GM19328 (cell line): Measurements from ENCODE around the gene LTB.
"Not testable (repeated sequence)": the region's sequence is repeated elsewhere in the genome, so short reads cannot be mapped to it uniquely, and the experiment has no call there.

ENCODE experiments used
- ATAC-seq: cut with Tn5 transposase; IDR thresholded peaks from one replicate; pipeline ENCODE4 v1.9.1; 2021; ENCODE audit warnings: mild to moderate bottlenecking, moderate library complexity; ENCODE audit not compliant: unreplicated experiment

LTB gene

DNA sequence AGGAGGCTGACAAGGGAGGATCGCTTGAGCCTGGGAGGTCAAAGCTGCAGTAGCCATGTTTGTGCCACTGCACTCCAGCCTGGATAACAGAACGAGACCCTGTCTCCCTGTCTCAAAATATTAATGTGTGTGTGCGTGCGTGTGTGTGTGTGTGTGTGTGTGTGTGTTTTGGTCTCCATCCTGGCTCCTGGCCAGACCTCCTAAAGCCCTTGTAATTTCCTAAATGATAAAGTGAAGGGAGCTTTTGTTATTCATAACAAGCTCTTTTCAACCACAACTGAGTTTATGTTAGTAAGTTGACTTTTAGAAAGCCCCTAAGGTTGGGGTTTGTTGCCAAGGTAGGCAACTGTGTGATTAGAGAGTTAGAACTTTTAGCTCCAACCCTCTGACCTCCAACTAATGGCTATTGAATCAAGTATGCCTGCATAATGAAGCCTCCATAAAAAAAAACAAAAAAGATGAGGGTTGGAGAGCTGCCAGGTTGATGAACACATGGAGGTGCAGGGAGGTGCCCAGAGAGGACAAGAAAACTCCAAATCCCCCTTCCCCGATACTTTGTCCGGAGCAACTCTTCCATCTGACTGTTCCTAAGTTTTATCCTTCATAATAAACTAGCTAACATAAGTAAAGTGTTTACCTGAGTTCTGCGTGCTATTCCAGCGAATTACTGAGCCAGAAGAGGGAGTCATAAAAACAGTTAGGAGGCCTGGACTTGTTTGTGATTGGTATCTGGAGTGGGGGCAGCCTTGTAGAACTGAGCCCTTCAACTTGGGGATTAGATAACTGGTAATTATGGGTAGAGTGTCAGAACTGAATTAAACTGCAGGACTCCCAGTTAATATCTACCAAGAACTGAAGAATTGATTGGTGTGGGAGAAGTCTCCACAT, 27.5 kb upstream of the LTB start:
- no peak for ATAC-seq

DNA sequence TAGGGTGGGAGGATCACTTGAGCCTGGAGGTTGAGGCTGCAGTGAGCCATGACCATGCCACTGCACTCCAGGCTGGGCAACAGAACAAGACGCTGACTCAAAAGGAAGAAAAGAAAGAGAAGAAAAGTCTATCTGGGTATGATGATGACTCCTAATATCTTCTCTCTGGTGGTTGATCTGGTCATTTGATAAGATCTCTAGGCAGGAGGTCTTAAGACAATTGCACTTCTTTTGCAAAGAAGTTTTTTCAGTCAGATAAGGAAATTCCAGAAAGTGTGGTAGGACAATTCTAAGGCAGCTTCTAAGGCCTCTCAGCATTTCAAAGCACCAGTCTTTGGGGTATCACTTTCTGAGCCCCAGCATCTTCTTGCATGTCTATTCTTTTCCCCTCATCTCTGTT, 25.1 kb upstream of the LTB start:
- ATAC-seq: no peak

DNA sequence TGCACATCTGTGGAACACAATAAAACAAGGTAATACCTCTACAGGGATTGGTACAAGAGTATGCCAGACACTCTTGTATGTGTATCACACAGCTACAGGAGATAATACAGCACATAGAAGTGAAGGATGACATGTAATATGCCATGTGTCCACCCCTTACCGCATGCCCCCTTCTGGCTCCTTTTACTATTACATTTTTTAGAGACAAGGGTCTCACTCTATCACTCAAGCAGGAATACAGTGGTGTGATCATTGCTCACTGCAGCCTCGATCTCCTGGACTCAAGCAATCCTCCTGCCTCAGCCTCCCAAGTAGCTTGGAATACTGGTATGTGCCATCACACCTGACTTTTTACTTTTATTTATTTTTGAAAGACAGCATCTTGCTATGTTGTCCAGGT, 14.8 kb upstream of the LTB start:
- ATAC-seq: no peak

DNA sequence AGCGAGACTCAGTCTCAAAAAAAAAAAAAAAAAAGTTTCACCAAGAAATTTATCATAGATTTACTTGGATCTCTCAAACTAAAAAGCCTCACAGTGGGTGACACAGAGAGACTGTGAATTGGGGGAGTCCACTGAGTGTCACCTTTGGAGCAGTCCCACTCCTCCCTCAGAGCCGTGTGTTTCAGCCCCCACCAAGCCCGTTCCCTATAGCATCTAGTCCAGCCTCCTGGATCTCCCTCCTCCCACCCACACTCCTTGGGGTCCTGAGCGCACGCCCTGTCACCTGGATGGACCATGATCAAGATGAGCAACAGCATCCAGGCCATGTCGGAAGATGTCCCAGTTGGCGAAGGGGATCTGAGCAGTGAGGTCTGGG, 10.2 kb upstream of the LTB start:
- no peak for ATAC-seq

DNA sequence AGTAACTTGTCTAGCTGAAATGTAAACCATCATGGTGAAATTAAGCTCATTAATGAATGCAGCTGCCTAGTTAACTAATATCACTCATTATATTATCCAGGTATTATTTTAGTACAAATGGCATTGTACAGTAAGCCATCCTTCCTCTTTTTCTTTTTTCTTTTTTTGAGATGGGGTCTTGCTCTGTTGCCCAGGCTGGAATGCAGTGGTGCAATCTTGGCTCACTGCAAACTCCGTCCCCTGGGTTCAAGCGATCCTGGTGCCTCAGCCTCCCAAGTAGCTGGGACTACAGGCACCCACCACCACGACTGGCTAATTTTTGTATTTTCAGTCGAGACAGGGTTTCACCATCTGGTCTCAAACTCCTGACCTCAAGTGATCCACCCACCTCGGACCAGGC, 8.5 kb upstream of the LTB start:
- not testable (repeated sequence) for ATAC-seq

DNA sequence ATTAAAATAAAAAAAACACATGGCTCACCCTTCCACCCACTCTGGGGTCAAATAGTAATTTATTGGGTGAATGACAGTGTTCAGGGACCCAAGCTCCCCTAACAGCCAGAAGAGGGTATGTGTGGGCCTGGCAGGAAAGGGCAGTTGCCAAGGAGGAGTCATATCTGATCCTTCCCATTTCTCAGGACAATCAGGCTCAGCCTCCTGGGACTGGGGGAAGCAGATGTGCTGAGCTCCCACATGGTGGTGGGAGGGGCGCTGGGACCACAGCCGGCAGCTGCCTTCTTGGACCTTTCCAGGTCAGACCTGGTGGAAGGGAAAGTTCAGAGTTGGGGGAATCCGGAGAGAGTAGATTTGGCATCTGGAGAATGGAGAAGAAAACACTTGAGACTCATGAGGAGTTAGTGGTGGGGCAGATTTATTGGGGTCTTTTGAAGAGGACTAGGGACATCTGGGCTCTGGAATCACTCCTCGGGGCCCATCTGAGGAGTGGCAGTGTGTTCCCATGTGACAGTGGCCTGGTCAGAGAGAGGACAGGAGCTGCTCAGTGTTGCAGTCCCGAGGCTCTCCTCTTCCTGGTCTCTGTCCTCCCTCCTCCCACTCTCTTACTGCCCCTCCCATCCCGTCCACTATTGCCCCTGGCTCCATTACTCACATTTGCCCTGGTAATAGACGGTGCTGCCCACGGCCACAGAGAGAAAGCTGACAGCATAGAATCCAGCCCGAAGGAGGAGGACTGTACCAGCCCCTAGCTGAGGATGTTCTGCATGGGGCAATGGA, 6.8 kb upstream of the LTB start:
- ATAC-seq: no peak

DNA sequence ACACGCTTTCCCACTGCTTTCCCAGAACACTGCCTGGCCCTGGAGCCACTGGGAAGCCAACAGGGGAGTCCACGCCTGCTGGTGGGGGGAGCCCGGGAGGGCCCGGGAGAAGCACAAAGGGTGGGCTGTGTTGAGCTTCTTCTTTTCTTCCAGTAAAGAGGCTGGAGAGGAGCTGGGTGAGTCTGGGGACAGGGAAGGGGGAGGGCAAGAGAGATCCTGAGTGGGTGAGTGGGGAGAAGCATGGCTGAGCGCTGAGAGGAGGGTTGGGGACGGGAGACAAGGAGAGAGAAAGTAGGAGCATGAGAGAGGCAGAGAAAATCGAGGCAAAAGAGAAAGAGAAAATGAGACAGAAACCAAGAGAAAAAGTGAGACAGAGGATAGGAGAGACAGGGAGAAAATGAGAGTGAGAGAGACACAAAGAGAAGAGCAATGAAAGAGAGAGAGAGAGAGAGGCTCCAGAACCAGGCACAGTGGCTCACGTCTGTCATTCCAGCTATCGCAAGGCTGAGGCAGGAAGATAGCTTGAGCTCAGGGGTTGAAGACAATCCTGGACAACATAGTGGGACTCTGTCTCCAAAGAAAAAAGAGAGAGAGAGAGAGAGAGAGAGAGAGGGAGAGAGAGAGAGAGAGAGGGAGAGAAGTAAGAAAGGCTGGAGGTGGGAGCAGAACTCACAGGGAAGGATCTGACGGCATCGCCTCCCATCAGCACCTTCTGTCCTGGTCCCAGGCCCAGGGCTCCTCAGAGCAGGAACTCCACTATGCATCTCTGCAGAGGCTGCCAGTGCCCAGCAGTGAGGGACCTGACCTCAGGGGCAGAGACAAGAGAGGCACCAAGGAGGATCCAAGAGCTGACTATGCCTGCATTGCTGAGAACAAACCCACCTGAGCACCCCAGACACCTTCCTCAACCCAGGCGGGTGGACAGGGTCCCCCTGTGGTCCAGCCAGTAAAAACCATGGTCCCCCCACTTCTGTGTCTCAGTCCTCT, 5.9 kb upstream of the LTB start:
- ATAC-seq: no peak

DNA sequence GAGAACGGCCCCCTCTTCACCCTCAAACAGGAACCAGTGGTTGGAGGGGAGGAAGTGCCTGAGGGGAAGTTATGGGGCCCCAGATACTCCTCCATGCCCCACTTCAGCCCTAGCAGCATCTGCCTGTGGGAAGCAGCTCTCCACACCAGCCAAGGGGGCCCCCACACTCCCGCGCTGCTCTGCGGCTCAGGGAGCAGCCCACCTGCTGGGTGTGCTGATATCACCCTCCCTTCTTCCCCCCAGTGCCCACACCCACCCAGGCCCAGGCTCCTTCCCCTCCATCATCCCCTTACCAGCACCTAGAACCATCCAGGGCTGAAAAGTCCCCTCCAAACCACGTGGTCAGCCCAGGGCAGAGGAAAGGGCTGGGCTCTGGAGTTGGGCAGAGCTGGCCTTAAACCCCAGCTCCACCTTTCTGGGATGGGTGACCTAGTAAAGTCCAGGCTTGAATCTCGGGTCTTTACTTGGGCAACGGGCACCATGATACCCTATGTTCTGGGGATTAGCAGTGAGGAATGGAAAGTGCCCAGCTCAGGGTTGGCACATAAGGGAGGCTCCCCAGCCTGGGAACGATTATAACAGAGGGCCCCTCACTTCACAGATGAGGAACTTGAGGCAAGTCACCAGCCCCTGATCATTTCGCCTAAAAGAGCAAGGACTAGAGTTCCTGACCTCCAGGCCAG, 4.5 kb upstream of the LTB start:
- ATAC-seq: no peak

DNA sequence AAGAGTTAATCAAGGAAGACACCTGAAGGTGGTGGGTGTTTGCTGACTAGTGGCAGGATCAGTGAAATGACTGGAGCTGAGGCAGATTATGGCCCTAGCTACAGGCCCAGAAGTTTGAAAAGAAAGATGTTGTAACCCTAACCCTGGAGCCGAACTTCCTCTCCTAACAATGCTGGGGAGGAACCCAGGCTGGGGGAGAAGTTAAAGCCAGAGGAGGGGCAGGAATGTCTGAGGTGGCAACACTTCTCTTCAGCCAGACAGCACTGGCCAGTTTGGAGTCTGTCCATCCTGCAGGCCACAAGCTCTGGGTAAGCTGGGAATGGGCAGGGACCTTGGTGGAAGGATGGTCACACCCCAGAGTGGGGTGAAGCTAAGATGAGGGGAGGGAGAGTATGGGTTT, 3.8 kb upstream of the LTB start, which contains the start of gene LST1:
LST1 (plus strand) TSS at position 270 of the 400 bp plus-strand sequence. CDS start 1,023 bp downstream, outside the sequence.
- ATAC-seq: no peak

DNA sequence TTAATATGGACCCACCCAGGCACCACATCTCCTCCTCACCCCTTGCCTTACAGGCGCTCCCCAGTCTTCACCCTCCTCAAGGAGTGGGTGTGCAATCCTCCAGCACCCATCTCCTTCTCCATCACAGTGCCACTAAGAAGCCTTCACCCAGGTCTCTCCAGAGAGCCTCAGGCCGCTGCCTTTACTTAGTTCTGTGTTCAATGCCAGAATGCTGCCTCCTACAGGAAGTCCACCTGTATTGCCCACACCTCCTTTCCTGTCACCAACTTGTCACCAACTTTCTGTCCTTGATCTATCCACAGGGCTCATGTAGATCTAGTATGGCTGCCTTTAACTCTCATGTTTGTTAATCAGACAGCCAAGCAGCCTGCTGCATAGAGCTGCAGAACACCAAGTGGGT, 3.3 kb upstream of the LTB start:
- ATAC-seq: no peak

DNA sequence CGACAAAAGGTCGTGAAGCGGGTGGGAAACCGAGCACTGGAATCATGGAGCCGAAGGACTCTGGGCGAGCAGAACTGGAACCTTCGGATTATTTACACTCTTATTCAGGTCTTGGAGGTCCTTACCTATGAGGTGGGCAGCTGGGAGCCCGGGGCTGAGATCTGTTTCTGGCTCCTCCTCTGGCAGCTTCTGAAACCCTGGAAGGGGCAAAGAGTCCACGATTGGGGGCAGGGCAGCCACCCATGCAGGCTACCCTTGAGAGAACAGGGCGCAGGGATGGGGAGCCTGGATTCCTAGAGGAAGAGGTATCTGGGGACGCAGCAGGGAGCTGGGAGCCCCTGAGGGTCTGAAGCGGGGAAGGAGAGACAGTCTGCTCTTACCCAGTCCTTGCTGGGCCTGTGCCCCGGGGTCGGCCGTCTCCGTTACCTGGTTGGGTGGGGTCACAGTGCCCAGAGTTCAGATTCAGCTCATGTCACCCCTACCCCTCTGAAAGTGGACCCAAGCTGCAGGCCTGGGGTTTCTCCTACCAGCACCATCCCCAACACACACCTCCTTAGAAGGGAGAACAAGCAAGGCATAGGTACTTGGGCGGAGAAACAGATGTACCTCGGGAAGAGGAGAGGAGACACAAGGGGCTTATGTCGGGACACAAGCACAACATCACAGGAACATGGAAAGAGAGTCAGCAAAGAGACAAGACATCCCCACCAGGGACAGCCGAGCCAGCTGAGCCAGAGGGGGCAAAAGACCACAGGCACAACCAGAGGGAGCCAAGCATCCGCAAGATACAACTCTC, 592 bp downstream of the LTB start:
- no peak for ATAC-seq

DNA sequence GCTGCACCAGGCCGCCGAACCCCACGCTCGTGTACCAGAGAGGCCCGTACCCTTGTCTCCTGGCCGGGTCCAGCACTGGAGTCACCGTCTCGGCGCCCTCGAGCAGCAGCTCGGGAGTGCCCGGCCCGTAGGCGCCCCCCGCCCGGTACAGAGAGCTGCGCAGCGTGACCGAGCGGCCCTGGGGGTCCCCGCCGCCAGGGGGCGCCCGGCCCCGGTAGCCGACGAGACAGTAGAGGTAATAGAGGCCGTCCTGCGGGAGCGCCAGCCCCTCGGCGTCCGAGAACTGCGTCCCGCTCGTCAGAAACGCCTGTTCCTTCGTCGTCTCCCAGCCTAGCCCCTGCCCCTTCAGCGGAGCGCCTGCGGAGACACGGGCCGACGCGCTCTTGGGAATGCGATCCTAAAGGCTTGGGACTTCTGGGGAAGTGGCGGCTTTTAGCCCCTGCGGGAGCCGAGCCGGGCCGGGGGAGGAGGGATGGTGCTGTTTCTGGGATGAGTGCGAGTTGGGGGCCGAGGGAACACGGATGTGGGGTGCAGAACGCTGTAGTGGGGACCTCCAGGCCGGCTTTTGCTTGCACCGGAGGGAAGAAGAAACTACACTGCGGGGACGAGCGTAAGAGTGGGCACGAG, 1.3 kb downstream of the LTB start:
- peak; percentile 42 for ATAC-seq

DNA sequence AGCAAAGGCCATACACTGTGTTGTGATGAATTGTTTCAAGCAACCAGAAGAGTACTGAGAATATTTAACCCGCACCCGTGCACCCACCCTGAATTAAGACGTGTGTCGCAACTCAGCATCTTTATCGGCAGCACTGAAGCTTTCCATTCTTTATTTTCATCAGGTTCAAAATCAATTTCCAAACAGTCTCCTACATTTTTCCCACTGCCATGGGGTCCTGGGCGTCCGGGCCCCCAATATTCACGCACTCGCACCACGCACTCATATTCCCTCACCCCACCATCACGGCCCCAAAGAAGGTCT, 1.8 kb downstream of the LTB start:
- no peak for ATAC-seq

DNA sequence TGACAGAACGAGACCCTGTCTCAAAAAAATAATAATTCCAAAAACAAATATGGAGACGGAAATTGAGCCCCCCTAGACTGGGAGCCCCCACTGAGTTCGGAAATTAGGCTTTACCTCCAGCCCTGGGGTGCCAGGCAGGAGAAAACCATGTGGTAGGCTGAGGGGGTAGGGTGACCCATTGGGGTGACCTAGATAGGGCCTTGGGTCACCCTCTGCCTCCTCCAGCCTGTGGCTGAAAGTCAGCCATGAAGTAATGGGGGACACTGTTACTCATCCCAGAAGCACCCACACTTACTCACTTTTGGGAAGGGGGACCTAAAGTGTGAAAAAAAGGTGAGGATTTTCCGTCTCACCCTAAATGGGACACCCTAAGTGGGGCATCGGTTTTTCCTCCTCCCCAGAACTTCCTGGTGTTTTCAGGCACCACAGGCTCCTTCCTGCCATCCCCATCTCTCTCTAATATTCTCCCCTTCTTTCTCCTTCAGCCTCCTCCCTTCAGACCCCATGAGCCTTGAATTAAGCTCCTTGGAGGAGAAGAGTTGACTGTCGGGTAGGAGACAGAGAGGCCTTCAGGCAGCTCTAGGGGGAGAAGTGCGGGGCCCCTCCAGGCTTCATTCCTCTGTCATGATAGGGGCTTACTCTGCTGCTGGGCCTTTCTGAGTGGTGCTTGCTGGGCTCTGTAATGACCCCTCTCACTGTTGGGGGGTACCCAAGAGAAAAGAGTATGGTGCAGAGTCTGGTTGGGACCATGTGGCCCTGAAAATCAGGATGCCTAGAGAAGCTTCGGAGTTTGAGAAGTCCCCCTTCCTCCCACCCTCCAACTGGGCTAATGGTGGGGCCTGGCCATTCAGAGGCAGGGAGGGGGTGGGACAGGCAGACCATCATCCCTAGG, 2.4 kb downstream of the LTB start:
- ATAC-seq: no peak

DNA sequence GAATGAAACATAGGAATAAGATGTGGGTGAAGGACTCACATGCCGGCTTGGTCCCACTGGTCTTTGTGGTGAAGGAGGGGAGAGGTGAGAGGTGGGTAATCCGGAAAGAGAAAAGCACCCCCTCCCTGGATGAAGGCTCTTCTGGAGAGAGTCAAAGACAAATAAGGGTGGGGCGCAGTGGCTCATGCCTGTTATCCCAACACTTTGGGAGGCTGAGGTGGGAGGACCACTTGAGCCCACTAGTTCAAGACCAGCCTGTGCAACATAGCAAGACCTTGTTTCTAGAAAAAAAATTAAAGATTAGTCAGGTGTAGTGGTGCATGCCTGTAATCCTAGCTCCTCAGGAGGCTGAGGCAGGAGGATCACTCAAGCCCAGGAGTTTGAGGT, 3.1 kb downstream of the LTB start:
- ATAC-seq: no peak

DNA sequence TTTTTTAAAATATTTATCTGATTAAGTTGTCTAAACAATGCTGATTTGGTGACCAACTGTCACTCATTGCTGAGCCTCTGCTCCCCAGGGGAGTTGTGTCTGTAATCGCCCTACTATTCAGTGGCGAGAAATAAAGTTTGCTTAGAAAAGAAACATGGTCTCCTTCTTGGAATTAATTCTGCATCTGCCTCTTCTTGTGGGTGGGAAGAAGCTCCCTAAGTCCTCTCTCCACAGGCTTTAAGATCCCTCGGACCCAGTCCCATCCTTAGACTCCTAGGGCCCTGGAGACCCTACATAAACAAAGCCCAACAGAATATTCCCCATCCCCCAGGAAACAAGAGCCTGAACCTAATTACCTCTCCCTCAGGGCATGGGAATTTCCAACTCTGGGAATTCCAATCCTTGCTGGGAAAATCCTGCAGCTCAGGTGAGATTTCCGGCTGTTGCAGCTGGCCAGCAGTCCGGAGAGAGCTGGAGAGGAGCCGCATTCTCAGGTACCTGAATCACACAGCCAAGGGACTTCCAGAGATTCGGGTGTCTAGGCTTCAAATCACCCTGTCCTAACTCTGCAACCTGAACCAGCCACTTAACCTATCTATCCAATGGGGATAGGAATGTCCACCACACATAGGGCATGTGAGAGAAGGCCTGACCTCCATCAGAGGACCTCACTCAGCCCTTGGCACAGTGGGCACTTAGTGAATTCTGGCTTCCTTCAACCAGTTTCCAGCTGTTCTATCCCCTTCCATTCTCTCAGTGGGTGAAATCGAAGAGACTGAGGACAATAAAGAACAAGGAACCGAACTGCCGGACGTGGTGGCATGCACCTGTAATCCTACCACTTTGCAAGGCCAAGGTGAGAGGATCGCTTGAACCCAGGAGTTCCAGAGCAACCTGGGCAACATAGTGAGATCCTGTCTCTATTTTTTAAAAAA, 3.8 kb downstream of the LTB start:
- ATAC-seq: no peak

DNA sequence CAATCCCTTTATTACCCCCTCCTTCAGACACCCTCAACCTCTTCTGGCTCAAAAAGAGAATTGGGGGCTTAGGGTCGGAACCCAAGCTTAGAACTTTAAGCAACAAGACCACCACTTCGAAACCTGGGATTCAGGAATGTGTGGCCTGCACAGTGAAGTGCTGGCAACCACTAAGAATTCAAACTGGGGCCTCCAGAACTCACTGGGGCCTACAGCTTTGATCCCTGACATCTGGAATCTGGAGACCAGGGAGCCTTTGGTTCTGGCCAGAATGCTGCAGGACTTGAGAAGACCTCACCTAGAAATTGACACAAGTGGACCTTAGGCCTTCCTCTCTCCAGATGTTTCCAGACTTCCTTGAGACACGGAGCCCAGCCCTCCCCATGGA, 4.7 kb downstream of the LTB start:
- no peak for ATAC-seq
